ENCODE results near the gene TMEM95.

TMEM95 gene

GRCh38 chr17:7317161-7317803 is 37.7 kb upstream of the TMEM95 start:
- TF ChIP-seq CTCF (IDR thresholded peaks at IDR 0.05; ENCODE audit: borderline replicate concordance, insufficient read depth, low read depth, low read length): no peak
- no peak overlapping the region for H3K4me3 ChIP-seq (ENCODE audit: low read depth, low read length)

GRCh38 chr17:7318121-7318860 is 36.7 kb upstream of the TMEM95 start:
- H3K4me3 ChIP-seq (ENCODE audit: low read depth, low read length): no peak overlapping the region
- TF ChIP-seq CTCF (IDR thresholded peaks at IDR 0.05; ENCODE audit: borderline replicate concordance, insufficient read depth, low read depth, low read length): no peak

GRCh38 chr17:7321466-7321865 is 33.5 kb upstream of the TMEM95 start:
- TF ChIP-seq CTCF (IDR thresholded peaks at IDR 0.05; ENCODE audit: borderline replicate concordance, insufficient read depth, low read depth, low read length): no peak
- no peak overlapping the region for H3K4me3 ChIP-seq (ENCODE audit: low read depth, low read length)

DNA sequence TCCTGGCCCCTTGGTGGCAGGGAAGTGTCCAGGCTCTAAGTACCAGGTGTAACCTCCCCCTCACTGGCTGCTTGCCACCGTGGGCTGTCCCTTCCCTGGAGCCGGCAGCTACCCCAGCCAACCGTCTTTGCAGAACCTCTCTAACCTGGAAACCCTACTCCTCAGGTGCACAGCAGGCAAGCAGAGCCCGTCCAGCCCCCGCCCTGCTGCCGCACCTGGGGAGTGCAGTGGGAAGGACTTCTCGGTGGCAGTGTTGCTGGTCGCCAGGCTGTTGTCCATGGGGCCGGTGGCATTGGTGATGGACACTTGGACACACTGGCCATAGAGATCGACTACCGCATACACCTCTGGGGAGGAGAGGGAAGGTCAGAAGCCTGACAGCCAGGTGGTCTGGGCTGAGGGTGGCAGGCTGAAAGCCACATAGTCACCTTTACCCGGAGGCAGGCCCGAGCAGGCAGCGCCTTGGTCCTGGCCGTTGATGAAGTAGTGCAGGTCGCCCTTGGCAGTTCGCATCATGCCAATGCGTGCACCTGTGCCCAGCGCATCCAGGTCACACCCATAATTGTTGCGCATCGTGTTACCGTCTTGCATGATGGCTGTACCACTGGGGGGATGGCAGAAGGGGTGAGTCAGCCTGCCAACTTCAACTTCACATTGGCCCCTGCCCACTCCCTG is 32.3 kb upstream of the TMEM95 start:
- H3K4me3 ChIP-seq (ENCODE audit: low read depth, low read length): no peak overlapping the region
- no peak for TF ChIP-seq CTCF (IDR thresholded peaks at IDR 0.05; ENCODE audit: borderline replicate concordance, insufficient read depth, low read depth, low read length)

DNA sequence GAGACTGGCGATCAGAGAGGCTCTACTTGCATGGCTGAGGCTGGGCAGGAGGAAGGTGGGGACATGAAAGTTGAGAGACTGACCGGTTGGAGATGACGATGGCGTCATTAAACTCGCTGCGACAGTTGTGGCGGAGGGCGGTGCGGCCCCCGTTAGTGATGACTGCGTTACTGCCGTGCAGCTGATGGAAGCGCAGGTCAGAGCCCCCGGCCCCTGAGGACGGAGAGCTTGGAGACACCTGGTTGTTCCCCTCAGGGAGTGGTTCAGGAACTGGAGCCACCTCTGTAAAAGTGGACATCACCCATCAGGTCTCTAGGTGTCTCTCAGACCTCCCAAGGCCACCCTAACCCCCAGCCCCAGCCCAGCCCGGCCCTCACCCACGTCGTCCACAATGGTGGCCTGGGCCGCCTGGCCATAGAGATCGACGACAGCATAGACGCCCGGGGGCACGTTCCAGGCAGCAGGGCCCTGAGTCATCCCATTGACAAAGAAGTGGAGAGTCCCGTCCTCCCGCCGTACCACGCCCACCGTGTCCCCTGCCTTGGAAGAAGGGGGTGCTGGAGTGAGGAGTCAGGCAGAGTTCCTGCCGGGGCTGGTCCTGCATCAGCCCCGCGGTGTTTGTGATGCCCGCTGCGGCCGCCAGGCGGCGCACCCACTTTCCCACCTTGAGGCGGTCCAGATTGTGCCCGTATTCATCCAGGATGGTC is 31.1 kb upstream of the TMEM95 start:
- TF ChIP-seq CTCF (IDR thresholded peaks at IDR 0.05; ENCODE audit: borderline replicate concordance, insufficient read depth, low read depth, low read length): peak; percentile 98
- H3K4me3 ChIP-seq (ENCODE audit: low read depth, low read length): no peak overlapping the region

- no peak overlapping the region for H3K4me3 ChIP-seq (ENCODE audit: low read depth, low read length)
- TF ChIP-seq CTCF (IDR thresholded peaks at IDR 0.05; ENCODE audit: borderline replicate concordance, insufficient read depth, low read depth, low read length): no peak
Observed at GRCh38 chr17:7324438-7324779, 30.5 kb upstream of the TMEM95 start.
